ENCODE data around the gene BACE1-AS.

Gene BACE1-AS

DNA sequence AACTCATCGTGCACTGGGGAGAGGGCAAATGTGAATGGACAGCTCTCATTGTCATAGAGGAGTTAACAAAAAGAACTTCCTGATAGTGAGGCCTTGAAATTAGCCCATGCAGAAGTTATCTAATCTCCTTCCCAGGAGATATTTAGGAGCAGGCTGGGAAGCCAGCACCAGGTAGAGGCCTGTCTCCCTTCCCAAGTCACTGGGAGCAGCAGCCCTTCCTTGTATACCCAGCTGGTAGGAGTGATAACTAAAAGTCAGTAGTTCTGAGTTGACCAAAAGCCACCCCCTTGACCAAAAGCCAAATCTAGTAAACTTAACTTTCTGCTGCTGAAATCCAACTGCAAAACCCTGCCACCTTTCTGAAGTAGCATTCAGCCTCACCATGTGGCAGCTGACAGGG lies 1.4 kb upstream of the BACE1-AS start:
- in situ Hi-C loops (cut with MboI; ENCODE audit: low sequenced_read_pairs), result no loop called here

DNA sequence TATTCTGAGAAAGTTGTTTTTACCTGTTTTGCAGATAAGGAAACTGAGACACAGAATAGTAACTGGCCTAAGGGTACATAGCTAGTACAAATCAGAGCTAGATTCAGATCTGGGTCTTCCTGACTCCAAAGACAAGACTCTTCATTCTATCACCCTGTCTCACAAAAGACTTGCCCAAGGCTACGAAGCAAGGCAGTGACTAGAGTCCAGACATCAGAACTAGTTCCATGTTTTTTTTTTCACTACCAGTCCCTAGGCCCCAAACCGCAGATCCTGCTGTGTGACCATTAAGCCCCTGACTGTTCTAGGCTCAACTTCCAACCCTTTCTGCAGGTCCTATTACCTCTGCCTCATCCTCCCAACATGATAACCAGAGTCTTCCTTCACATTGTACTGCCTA lies 1.5 kb downstream of the BACE1-AS start:
- in situ Hi-C loops (cut with MboI; ENCODE audit: low sequenced_read_pairs), result no loop called here

GRCh38 chr11:117295438-117296137 lies 4.4 kb downstream of the BACE1-AS start:
- in situ Hi-C loops (cut with MboI; ENCODE audit: low sequenced_read_pairs), result no loop called here

- in situ Hi-C loops (cut with MboI; ENCODE audit: low sequenced_read_pairs), result no loop called here
These were observed 5.7 kb downstream of the BACE1-AS start for GRCh38 chr11:117296881-117297280.

- in situ Hi-C loops (cut with MboI; ENCODE audit: low sequenced_read_pairs), result no loop called here
These were observed 7.0 kb downstream of the BACE1-AS start for GRCh38 chr11:117298195-117298594.

DNA sequence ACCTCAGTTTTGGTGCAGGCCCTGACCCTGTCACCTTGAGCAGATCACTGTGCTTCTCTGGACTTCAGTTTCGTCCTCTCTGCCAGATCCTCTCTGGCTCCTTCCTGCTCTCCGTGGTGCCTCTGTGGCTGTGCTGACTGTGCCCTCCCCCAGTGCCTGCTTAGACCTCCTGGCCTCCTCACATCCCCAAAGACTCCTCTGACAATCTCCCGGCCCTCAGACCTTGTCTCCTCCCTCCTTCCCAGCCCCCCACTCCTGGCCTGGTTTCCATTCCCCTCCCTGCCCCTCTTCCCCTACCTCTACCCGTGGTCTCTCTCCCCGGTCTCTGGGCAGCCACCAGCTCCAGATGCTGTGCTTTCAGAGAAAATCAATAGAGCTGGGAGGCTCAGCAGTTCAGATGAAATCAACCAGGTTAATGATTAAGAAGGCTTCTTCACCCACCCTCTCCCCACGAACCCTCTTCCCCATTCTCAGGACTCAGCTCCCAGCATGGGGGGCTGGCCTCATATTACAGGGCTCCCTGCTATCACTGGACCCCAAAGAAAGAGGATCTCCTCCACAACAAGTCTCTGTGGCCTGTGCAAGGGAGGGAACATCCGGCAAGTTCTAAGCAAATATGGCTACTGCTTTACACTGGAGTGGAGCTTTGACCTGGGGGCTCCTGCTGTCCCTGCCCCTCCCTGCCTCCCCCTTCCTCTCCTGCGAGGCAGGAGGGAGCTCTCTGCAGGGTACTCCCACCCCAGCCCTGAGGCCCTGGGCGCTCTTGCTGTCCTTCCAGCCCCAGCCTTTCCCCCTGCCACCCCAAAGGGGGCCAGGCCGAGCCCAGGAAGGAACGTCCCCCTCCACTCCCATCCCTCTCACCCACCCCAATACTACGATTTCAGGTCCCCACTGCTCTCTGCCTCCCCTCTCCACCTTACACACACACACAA lies 8.5 kb downstream of the BACE1-AS start:
- in situ Hi-C loops (cut with MboI; ENCODE audit: low sequenced_read_pairs), result no loop called here

DNA sequence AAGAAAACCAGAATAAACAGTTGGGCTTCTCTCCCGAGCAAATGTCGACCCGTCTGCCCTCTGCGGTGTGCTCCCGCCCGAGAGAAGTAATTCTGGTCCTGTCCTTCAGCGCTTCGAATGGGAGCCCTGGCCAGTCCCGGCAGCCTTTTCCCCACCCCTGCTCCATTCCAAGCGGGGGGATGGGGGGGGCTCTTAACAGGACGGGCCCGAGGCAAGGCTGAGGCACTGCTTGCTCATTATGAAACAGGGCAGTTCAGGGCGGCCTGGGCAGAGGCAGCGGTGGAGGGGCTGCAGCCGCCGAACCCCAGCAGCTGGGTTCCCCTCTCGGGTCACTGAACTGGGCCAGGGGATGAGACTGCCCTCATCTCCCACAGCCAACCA lies 9.1 kb downstream of the BACE1-AS start:
- in situ Hi-C loops (cut with MboI; ENCODE audit: low sequenced_read_pairs), result no loop called here

DNA sequence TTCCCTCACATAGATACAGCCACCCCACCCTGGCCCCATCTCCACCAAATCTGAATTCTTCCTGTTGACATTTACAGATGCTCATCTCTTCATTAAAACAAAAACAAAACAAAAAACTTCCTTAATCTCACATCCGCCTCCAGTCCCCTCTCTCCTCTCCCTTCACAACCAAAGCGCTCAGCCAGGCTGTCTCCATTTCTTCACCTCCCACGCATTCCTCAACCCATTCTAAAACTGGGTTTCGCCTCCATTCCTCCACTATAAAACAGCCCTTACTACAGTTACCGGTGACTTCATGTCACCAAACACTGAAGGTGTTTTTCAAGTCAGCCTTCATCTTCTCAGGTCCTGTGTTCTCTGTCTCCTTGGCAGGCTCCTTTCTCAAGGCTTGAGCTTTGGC lies 9.6 kb downstream of the BACE1-AS start:
- in situ Hi-C loops (cut with MboI; ENCODE audit: low sequenced_read_pairs), result no loop called here

- in situ Hi-C loops (cut with MboI; ENCODE audit: low sequenced_read_pairs), result no loop called here
These were observed 11.1 kb downstream of the BACE1-AS start for GRCh38 chr11:117302228-117302627.

DNA sequence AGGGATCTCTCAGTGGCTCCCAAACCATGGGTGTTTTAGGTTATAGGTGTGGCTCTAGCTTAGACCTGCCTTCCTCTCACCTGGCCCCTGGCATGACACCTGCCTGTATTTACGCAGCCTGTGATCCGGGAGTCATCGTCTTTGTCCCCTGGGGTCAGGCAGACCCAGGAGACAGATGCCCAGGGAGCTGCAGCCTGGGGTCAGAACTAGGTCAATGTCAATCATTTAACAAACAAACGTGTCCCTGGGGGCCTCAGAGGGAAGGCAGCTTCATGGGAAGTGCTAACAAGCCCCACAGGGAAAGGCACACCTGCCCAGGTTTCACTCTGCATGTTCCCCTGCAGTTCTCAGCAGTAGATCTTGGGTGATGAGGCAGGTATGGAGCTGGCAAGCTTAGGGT lies 12.0 kb downstream of the BACE1-AS start:
- in situ Hi-C loops (cut with MboI; ENCODE audit: low sequenced_read_pairs), result no loop called here

DNA sequence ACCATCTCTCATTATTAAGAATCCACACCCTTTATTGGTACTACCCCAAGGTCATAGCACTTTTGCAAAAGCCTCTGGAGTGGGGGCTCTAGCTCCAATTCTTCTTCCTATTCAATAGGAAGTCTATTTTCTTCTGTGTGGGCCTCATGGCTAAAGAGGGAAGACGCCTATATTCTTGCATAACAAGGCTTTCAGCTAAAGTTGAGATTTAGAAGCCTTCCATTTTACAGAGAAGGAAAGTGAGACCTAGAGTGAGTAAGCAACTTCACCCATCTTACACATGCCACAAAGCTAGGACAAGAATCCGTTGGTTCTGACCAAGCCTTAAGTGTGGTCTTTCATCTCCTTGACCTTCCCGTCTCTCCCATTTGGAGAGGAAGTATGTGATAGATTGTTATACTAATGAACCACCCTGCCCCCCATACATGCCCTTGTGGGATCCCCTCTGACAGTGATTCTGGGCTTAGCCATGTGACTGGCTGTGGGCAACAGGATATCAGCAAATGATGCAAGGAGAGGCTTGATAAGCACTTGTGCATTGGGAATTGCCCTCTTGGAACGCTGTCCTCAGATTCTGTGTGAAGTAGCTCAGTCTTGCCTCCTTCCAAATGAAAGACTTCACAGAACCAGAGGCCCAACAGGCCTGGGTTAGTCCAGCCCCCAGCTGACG lies 12.6 kb downstream of the BACE1-AS start:
- in situ Hi-C loops (cut with MboI; ENCODE audit: low sequenced_read_pairs), result no loop called here

- in situ Hi-C loops (cut with MboI; ENCODE audit: low sequenced_read_pairs), result no loop called here
These were observed 14.0 kb downstream of the BACE1-AS start for GRCh38 chr11:117305145-117305544.

- in situ Hi-C loops (cut with MboI; ENCODE audit: low sequenced_read_pairs), result no loop called here
These were observed 18.2 kb downstream of the BACE1-AS start for GRCh38 chr11:117309310-117309709.

- in situ Hi-C loops (cut with MboI; ENCODE audit: low sequenced_read_pairs), result no loop called here
These were observed 21.9 kb downstream of the BACE1-AS start for GRCh38 chr11:117313091-117313490.

DNA sequence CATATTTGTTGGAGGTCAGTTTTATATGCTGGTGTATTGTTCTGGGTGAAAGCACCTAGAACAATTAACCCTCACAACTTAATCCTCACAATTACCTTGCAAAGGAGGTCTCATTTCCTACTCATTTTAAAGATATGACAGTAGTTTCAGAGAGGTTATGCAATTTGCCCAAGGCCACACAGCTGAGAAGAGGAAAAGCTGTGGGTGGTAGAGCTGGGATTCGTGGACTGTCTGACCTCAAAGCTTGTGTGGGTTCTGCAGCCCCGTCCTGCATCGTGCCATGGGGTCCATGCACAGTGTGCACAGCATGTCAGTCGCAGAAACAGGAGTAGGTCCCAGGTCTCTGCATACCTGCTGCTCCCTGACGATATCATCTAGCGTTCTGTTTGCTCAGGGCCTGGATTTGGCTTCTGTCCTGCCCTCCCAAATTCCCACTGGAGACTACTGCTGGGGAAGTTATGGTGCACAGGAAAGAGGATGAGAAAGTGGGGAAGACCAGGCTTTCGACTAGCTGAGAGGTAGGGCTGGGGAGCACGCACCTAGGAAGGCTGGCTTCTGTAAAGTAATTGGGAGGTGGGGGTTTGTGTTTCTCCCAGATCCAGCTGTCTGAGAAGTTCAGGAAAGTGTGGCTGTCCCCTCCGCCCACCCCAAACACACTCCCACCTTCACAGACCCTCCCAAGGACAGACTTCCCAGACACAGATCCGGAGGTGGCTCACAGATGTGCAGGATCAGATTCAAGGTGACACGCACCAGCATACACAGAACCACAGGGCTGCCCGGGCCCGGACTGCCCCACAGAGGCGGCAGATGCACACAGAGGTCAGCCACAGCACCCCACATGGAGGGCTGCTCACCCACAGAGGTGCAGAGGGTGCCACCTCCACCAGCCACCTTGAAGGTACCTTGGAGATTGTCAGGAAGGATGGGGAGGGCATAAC lies 23.0 kb downstream of the BACE1-AS start:
- in situ Hi-C loops (cut with MboI; ENCODE audit: low sequenced_read_pairs), result no loop called here

DNA sequence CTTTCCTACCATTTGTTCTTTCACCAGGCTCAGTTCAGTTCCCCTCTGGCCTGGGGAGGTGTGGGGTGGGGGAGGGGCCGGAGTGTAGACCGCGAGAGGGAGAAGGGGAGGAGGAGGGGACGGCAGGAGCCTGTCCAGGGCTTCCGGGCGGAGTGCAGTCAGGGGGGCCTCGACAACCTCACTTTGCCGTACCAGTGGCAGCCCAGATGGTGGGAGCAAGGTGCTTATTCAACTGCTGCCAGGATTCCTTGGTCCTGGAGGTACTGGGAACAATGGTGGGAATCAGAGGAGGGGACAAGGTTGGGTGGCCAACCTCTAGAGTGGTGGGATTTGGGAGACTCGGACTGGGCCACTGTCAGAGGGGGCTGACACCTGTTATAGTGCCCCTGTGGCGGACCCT lies 23.7 kb downstream of the BACE1-AS start:
- in situ Hi-C loops (cut with MboI; ENCODE audit: low sequenced_read_pairs), result no loop called here

DNA sequence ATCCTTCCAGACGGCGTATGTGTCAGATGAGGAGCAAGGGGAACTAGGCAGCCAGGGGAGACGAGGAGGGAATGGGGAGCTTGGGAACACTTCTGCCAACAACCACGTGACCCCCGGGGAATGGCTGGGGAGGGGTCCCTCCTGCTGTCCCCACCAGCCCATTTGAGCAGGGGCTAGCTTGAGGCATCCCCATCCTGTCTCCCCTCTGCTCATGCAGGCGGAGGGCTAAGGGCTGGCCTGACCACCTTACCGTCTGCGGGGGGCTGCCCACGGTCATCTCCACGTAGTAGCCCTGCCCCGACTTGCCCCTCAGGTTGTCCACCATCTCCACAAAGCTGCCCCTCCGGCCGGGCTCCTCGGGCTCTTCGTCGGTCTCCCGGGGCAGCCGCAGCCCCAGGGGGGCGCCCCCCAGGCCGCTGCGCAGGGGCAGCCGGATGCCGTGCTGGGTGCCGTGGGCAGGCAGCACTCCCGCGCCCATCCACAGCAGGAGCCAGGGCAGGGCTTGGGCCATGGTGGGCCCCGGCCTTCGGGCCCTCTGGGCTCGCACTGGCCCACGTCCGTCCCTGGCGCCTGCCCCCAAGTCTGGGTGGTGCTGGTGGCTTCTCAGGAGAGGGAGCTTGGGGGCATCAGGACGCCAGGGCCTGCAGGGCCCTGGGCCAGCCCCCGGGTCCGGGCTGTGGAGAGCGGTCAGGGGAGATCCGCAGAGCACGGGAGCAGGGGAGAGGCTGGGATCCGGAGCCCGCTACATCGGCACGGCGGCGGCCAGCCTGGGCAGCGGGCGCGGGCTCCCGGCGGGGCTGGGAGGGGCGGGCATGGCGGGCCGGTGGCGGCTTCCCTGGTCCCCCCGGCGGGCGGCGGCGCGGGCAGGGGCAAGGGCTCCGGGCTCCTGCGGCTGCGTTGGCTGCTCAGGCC lies 24.4 kb downstream of the BACE1-AS start:
- in situ Hi-C loops (cut with MboI; ENCODE audit: low sequenced_read_pairs), result no loop called here

DNA sequence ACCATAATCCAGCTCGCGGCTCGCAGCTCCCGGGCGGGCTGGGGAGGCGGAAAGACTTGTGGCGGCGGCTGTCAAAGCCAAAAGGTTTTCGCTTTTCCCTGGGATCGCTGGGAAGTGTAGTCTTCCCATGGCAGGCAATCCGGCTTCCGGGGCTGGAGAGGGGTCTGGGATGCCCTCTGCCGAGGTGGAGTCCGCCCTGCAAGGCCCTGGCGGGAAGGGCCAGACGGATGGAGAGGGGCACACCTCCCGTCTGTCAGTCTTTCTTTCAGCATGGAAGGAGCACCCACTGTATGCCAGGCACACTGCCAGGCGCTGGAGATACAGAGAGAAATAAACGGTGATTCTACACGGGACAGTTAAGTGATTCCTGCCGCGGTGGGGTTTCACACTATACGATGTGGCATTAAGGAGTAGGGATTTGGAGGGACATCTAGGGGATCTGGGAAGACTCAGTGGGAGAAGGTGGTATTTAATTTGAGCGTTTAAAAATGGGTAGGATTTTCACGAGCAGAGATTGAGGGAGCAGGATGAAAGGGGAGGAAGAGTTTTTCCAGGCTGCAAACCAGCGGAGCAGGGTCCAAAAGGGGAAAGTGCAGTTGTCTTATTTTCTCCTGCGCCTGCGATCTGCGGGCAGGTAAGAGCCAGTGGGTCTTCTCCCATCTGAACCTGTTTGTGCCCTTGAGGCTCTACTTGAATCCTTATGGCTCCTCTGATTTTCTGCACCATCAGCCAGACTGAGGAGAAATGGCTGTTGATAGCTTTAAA lies 25.2 kb downstream of the BACE1-AS start, which contains the start of gene BACE1:
Gene BACE1, minus strand, starts transcription at position 60 of the 765 bp plus-strand sequence. CDS start 461 bp downstream, outside the sequence.
- in situ Hi-C loops (cut with MboI; ENCODE audit: low sequenced_read_pairs), result no loop called here

- in situ Hi-C loops (cut with MboI; ENCODE audit: low sequenced_read_pairs), result no loop called here
These were observed 27.6 kb downstream of the BACE1-AS start for GRCh38 chr11:117318738-117319137.

Measured in HL-60/S4 (cell line).